Tibial artery (tissue), 4 donors: ENCODE results near the gene TLE3.
"Not testable (repeated sequence)": the region's sequence is repeated elsewhere in the genome, so short reads cannot be mapped to it uniquely, and the experiment has no call there.

Experiments used
- DNase-seq, 2 donors: peaks; one replicate each; pipeline ENCODE4 v3.0.0-alpha.2; 2019
- H3K27ac ChIP-seq, 2 donors: fragments of 200-600 bp; sonication (generic) in 1 of 2; 1 replicate in 1 of 2; 2 replicates in 1 of 2; pipeline ENCODE4 v1.5.1; 2018 to 2019; ENCODE audit warnings: mild to moderate bottlenecking in 1 of 2
- H3K27me3 ChIP-seq, 2 donors: fragments of 200-600 bp; sonication (generic) in 1 of 2; one replicate each; pipeline versions ENCODE4 v1.5.1 to v1.6.0; 2016 to 2019
- H3K36me3 ChIP-seq, 3 donors: fragments of 200-600 bp; sonication (generic) in 2 of 3; one replicate each; pipeline ENCODE4 v1.5.1; 2016 to 2019; ENCODE audit warnings: mild to moderate bottlenecking in 2 of 3
- H3K4me1 ChIP-seq, 4 donors: fragments of 200-600 bp; sonication (generic) in 2 of 4; 1 replicate in 3 of 4; 2 replicates in 1 of 4; pipeline ENCODE4 v1.5.1; 2016 to 2019
- H3K4me3 ChIP-seq, 2 donors: fragments of 200-600 bp; sonication (generic) in 1 of 2; 1 replicate in 1 of 2; 2 replicates in 1 of 2; pipeline ENCODE4 v1.5.1; 2018 to 2019; ENCODE audit warnings: mild to moderate bottlenecking in 2 of 2
- H3K9me3 ChIP-seq, 3 donors: fragments of 200-600 bp; sonication (generic) in 1 of 3; one replicate each; pipeline ENCODE4 v1.5.1; 2016 to 2019
- CTCF ChIP-seq, 2 experiments: fragments of 200-600 bp in 1 of 2; fragments of 450-650 bp in 1 of 2; IDR thresholded peaks; one replicate each; pipeline ENCODE4 v1.5.1; 2017 to 2019; ENCODE audit warnings: antibody characterized with exemption in 2 of 2, mild to moderate bottlenecking in 1 of 2, moderate library complexity in 1 of 2
- intact Hi-C: fragments of 100-400 bp; cut with DNase I; formaldehyde crosslinking; loops from one replicate; pipeline ENCODE4 v1.15.0; 2023; ENCODE audit warnings: low total_unique reads

TLE3 gene

GRCh38 chr15:70114221-70114620 is 16.5 kb upstream of the TLE3 start:
- no peaks in the 10 kb centered on the region for H3K9me3 ChIP-seq
- DNase-seq: no peak
- H3K27ac ChIP-seq: no peak overlapping the region
- H3K36me3 ChIP-seq: no peaks in the 10 kb centered on the region
- no peaks in the 10 kb centered on the region for H3K27me3 ChIP-seq
- intact Hi-C loops: no loop called here
- H3K4me3 ChIP-seq: no peak overlapping the region
- TF ChIP-seq CTCF (IDR thresholded peaks at IDR 0.05): no peak
- peaks cover 0 to 12% (median 9%) of the 10 kb centered on the region in 4 donors for H3K4me1 ChIP-seq

- Histone ChIP-seq H3K4me3 (no peak overlapping the region), H3K4me1 (peaks cover 0 to 12% (median 9%) of the 10 kb centered on the region in 4 donors), H3K9me3 (no peaks in the 10 kb centered on the region), H3K36me3 (no peaks in the 10 kb centered on the region), H3K27ac (no peak overlapping the region), H3K27me3 (no peaks in the 10 kb centered on the region)
- TF ChIP-seq CTCF (IDR thresholded peaks at IDR 0.05): no peak
- intact Hi-C loops: no loop called here
- DNase-seq: peak in 1 of 2 donors; percentile 77
Measured at GRCh38 chr15:70113304-70113700, 15.6 kb upstream of the TLE3 start.

GRCh38 chr15:70112572-70113303 is 15.0 kb upstream of the TLE3 start:
- H3K4me1 ChIP-seq: peaks cover 0 to 12% (median 9%) of the 10 kb centered on the region in 4 donors
- DNase-seq, H3K36me3 ChIP-seq, H3K27me3 ChIP-seq, intact Hi-C loops, H3K27ac ChIP-seq, H3K4me3 ChIP-seq, H3K9me3 ChIP-seq: not testable (repeated sequence)

GRCh38 chr15:70112074-70112395 is 14.3 kb upstream of the TLE3 start:
- intact Hi-C loops: no loop called here
- peak overlapping the region in 1 of 2 donors; percentile 57 for H3K27ac ChIP-seq
- H3K4me3 ChIP-seq: no peak overlapping the region
- H3K9me3 ChIP-seq: no peaks in the 10 kb centered on the region
- no peak for TF ChIP-seq CTCF (IDR thresholded peaks at IDR 0.05)
- DNase-seq: no peak
- H3K4me1 ChIP-seq: peaks cover 0 to 12% (median 9%) of the 10 kb centered on the region in 4 donors
- H3K27me3 ChIP-seq: no peaks in the 10 kb centered on the region
- H3K36me3 ChIP-seq: no peaks in the 10 kb centered on the region

GRCh38 chr15:70111203-70112073 is 13.7 kb upstream of the TLE3 start:
- intact Hi-C loops: no loop called here
- Histone ChIP-seq H3K27ac (peak overlapping the region; percentile 49 to 57), H3K27me3 (no peaks in the 10 kb centered on the region), H3K4me1 (peaks cover 0 to 12% (median 9%) of the 10 kb centered on the region in 4 donors), H3K9me3 (no peaks in the 10 kb centered on the region), H3K36me3 (no peaks in the 10 kb centered on the region), H3K4me3 (no peak overlapping the region)
- peak in 1 of 2 donors; percentile 62 for DNase-seq
- TF ChIP-seq CTCF (IDR thresholded peaks at IDR 0.05): no peak

GRCh38 chr15:70109978-70110377 is 12.3 kb upstream of the TLE3 start:
- no peaks in the 10 kb centered on the region for H3K9me3 ChIP-seq
- H3K36me3 ChIP-seq: no peaks in the 10 kb centered on the region
- H3K4me1 ChIP-seq: peaks cover 0 to 12% (median 9%) of the 10 kb centered on the region in 4 donors
- H3K27me3 ChIP-seq: no peaks in the 10 kb centered on the region
- TF ChIP-seq CTCF (IDR thresholded peaks at IDR 0.05): no peak
- H3K27ac ChIP-seq: no peak overlapping the region
- intact Hi-C loops: no loop called here
- DNase-seq: no peak
- H3K4me3 ChIP-seq: no peak overlapping the region
